Measurements from ENCODE around the gene SLCO6A1.

- no peak for TF ChIP-seq CTCF (IDR thresholded peaks at IDR 0.05)
- no peak for TF ChIP-seq ZFX (IDR thresholded peaks at IDR 0.05; ENCODE audit: borderline replicate concordance)
These were observed at the start of gene SLCO6A1 for GRCh38 chr5:102498271-102499034.

Data from 22Rv1 (cell line).